ENCODE data around the gene TEAD1.
"Not testable (repeated sequence)": the region's sequence is repeated elsewhere in the genome, so short reads cannot be mapped to it uniquely, and the experiment has no call there.

The TEAD1 gene

GRCh38 chr11:12876988-12877387 lies 202.8 kb downstream of the TEAD1 start:
- DNase-seq = no peak

GRCh38 chr11:12877508-12877907 lies 203.3 kb downstream of the TEAD1 start:
- not testable (repeated sequence) for DNase-seq

DNA sequence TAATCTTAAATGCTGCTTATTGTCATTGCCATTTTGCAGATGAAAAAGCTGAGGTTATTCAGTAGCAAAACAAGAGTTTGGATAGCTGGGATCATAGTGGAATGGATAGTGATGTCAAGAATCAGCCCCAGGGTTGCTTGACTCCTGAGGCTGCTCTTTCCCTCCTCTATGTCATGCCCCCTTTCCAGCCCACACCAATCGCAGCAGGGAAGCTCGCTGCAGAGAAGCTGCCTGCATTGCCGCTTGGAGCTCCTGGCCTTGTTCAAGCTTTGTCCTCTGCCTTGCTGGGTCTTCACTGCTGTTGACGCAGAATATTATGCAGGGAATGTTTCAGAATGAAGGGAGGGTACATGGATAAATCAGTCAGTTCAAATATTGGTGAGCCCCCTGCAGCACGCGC lies 206.1 kb downstream of the TEAD1 start:
- no peak for DNase-seq

DNA sequence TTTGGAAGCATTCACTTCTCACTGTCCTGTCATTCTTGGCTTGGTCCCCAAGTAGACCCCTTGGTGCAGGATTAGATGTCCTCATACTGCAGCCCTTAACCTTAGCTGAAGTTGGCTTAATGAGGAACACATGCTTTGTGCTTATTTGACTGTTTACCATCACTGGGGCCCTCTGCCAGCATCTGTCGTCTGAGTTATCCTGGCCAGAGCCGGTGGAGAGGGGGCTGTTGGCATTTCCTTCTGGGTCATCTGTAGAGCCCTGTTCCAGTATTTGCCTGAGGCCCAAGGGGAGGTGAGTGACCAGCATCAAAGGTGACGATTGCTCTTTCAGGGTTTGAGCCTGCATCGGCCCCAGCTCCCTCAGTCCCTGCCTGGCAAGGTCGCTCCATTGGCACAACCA lies 208.4 kb downstream of the TEAD1 start:
- no peak for DNase-seq

DNA sequence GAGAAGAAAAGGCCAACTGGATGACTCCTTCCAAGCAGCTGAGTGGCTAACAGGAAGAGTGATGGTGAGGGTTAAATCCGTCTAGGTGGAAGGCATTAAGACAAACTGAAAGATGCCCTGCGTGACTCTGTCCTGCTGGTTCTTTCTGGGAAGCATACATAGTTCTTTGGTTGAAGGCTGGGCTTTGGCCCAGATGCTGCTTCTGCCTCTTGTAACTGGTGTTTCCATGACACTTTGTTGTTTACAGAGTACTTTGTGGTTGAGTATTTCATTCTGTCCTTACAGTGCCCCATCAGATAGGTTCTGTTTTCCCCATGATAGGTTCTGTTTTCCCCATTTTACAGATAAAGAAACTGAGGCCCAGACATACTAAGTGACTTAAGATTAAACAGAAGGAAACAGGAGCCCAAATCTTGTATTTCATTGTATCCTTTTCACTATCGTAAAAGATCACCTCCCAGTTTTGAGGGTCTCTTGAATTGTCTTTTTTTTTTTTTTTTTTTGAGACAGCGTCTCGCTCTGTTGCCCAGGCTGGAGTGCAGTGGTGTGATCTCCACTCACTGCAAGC lies 210.6 kb downstream of the TEAD1 start:
- DNase-seq = no peak

- DNase-seq = no peak
Observed at GRCh38 chr11:12885717-12886239, 211.6 kb downstream of the TEAD1 start.

- no peak for DNase-seq
Observed at GRCh38 chr11:12886508-12886907, 212.3 kb downstream of the TEAD1 start.

DNA sequence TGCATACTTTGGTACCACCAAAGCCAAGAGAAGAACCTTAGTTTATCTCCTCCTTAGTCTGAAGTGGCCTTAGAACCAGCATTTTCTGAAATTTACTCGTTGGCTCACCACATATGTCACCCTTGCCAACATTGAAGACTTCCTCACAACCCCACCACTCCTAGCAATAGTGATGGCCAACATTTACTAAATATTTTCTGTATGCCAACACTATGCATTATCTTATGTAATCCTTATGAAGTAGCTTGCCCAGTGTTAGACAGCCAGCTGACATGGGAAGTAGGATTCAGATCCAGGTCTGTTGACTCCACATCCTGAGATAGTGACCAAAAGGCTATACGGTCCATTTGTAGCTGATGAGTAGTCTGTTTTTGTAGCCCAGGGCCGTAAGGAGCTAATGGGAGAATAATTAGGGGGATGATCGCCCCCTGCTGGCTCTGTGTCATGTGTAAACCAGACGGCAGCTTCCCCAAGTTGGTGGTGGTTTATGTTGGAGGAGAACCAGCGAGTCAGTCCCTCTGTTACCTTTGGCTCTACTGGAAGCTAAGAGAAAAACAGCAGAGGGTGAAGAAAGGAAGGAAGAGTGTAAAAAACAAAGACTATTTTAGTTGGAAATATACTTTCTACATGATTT lies 214.4 kb downstream of the TEAD1 start:
- peak; percentile 86 for DNase-seq

- DNase-seq = no peak
Observed at GRCh38 chr11:12889243-12889642, 215.0 kb downstream of the TEAD1 start.

DNA sequence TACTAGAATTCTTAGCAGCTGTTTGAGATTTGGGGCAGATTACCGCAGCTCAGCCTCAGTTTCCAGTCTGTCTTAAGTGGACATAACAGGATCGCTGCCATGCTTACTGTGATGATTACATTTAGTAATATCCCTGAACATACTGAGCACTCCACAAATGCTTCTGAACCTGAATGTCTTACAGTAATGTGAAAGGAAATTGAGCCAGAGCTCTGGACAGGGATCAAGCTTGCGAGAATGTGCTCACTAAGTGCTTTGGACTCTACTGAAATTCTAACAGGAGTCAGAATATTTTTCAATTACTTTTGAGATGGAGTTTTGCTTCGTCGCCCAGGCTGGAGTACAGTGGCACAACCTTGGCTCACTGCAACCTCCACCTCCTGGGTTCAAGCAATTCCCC lies 216.3 kb downstream of the TEAD1 start:
- no peak for DNase-seq

DNA sequence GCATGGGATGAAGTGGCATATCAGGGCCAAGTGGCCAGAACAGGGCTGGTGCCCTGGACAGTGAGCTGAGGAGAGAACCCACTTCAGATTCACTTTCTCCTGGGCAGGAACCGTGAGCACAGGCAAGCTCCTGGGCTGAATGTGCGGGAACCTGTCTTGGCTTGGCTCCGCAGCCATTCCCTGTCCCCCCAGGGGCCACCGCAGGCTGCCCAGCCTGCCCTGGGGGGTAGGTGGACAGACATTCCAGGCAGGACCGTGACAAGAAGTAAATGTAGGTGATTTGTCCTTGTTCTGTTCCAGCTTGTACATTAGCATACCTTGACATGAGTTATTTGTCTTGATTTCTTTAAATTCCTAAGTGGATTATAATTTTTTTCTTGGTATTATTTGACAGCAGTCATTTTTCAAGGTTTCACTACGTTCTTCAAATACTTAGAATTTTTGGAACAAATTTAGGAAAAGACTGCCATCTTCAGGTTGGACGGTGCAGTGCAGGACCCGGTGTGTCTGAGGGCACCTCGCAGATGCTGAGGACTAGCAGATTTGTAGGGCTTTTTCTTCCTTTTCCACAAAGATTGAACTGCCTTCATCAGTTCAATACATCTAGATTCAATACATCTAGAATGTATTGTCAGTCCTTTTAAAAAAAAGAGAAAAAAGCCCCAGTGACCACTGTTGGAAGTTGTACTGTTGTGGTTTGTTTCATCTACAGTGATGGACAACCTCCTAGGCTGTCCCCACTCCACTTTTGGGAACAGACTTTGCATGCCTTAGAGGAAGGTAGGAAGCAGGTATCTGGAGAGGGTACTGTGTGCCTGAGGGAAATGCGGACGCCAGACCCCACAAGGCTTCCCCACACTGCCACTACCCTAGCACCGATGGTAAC lies 219.8 kb downstream of the TEAD1 start:
- peak; percentile 78 for DNase-seq

GRCh38 chr11:12897390-12897789 lies 223.2 kb downstream of the TEAD1 start:
- no peak for DNase-seq

DNA sequence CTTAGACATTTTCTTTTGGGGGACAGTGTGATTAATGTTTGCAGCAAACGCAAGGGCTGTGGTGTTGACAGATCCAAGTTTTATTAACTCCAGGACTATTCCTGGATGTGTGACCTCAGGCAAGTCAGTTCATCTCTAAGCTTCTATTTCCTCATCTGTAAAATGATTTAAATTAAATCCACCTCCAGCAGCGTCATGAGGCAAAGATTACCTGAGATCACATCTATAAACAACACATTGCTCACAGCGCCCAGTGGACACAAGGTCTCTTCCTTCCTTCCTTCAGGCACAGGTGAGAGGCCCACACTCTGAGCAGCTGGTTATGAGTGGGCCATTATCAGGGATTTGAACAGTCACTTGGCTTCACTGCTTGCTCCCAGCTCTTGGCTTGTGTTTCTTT lies 223.6 kb downstream of the TEAD1 start:
- no peak for DNase-seq

DNA sequence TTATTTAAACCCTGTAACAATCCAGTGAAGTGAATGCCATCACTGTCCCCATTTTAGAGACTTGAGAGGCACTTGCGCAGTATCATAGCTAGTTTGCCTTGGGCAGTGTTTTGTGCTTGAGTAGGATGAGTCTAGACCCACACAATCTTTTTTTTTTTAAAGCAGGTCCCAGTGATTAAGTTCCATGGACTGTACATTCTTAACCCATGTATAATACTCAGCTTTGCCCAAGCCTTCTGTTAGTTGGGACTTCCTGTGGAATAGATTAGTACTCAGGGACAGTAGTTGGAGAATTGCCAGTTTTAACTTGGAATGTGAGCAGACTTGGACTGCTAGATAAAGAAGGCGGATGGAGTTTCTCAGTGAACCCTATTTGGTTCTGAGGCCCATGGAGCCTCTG lies 226.3 kb downstream of the TEAD1 start:
- DNase-seq = no peak

GRCh38 chr11:12901272-12901671 lies 227.1 kb downstream of the TEAD1 start:
- no peak for DNase-seq

DNA sequence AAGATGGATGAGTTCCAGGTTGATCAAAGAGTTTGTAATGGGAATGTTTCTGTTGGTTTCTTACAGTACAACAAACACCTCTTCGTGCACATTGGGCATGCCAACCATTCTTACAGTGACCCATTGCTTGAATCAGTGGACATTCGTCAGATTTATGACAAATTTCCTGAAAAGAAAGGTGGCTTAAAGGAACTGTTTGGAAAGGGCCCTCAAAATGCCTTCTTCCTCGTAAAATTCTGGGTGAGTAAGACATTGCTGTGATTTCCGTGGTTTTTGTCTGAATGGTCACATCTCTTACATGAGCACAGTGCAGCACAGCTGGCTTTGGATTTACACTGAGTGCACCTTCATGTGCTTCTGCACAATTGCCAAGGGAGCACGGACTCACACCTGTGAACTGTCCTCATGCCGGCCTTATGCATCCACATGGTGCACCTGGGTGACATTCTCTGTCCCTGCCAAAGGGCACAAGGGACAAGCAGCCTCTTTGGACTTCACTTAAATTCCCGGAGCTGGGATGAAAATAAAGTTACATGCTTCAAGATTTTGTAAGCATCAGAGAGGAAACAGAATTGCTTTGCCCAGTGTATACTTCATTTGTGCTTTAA lies 227.8 kb downstream of the TEAD1 start:
- no peak for DNase-seq

GRCh38 chr11:12902791-12903486 lies 228.7 kb downstream of the TEAD1 start:
- no peak for DNase-seq

DNA sequence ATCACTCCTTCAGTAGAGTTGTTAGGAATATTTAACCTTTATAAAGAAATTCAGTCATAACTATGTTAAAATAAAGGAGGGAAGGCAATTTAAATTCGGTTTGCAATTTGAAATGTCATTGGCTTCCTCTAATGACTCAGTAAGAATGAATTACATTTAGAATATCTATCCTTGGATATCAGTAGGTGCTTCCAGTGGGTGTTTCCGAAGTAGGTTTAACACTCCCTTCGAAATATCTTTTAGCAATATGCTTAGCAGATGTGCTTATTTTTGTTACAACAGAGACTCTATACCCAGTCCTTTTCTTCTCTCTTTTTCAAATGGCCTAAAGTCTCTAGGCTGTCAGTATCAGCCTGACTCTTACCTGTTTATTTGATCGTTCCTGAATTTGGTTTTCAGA lies 231.2 kb downstream of the TEAD1 start:
- DNase-seq = no peak

GRCh38 chr11:12906501-12906900 lies 232.3 kb downstream of the TEAD1 start:
- DNase-seq = no peak

- no peak for DNase-seq
Observed at GRCh38 chr11:12909879-12910278, 235.7 kb downstream of the TEAD1 start.

DNA sequence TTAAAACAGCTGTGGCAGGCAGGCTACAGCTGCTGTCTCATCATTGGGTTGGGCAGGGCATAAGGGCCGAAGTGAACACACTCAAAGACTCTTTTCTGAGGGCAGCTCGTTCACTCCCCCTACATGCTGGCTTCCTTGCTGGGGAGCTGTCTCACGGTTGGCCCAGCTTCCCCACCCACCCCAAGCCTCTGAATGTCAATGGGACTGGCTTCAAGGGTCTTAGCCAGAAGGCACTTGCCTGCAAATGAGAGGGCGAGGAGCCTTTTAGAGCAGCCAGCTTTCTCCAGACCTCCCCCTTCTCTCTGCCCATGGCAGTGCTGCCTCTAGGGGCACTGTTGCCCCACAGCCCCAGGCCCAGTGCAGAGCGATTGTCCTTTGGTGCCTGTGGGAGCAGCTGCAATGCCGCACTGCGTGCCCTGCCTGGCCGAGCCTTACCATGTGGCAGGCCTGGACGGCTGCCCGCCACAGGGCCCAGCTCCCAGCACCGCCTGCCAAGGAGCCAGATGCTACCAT lies 240.2 kb downstream of the TEAD1 start:
- DNase-seq = no peak

- no peak for DNase-seq
Observed at GRCh38 chr11:12915093-12915492, 240.9 kb downstream of the TEAD1 start.

GRCh38 chr11:12917822-12918221 lies 243.6 kb downstream of the TEAD1 start:
- no peak for DNase-seq

Measured in activated effector memory CD4-positive, alpha-beta T cell treated with anti-CD3 and anti-CD28 coated beads, Interleukin-2, amount 50 U/mL, for 16 hours (primary cell).